HepG2 (cell line): ENCODE data around the gene GLG1.

Source experiments
- ATF3 ChIP-seq: sonication (generic); formaldehyde crosslinking; IDR thresholded peaks from 2 replicates; pipeline ENCODE4 v1.4.0; 2020; ENCODE audit warnings: missing genetic modification reagents
- RFX3 ChIP-seq: IDR thresholded peaks from 2 replicates; pipeline ENCODE4 v1.6.1; 2016; ENCODE audit warnings: missing biosample characterization, missing genetic modification reagents
- USF2 ChIP-seq, 2 experiments: sonication (generic) in 1 of 2; formaldehyde crosslinking in 1 of 2; IDR thresholded peaks; 2 replicates each; pipeline versions ENCODE4 v1.5.1 to v1.6.1; 2011 to 2020; ENCODE audit warnings: borderline replicate concordance in 1 of 2, low read depth in 1 of 2, low read length in 1 of 2, mild to moderate bottlenecking in 1 of 2, missing genetic modification reagents in 1 of 2, moderate library complexity in 1 of 2
- ZNF512B ChIP-seq: sonication (generic); formaldehyde crosslinking; IDR thresholded peaks from 2 replicates; pipeline ENCODE4 v1.5.1; 2020; ENCODE audit warnings: missing genetic modification reagents, mild to moderate bottlenecking, borderline replicate concordance
- ZXDC ChIP-seq: sonication (generic); formaldehyde crosslinking; IDR thresholded peaks from 2 replicates; pipeline ENCODE4 v1.5.0; 2020; ENCODE audit warnings: mild to moderate bottlenecking, missing genetic modification reagents

- TF ChIP-seq USF2 (IDR thresholded peaks at IDR 0.05; ENCODE audit: low read depth, low read length) (no peak), USF2 (CRISPR knock-in tag; IDR thresholded peaks at IDR 0.05; ENCODE audit: borderline replicate concordance) (no peak), ZNF512B (CRISPR knock-in tag) (no peak), RFX3 (CRISPR knock-in tag) (no peak), ATF3 (CRISPR knock-in tag) (no peak), ZXDC (no peak)
These were observed 41.5 kb downstream of the GLG1 start for GRCh38 chr16:74565378-74565777.
